ENCODE measurements around the gene RSF1.

- TF ChIP-seq, protein P1, sequence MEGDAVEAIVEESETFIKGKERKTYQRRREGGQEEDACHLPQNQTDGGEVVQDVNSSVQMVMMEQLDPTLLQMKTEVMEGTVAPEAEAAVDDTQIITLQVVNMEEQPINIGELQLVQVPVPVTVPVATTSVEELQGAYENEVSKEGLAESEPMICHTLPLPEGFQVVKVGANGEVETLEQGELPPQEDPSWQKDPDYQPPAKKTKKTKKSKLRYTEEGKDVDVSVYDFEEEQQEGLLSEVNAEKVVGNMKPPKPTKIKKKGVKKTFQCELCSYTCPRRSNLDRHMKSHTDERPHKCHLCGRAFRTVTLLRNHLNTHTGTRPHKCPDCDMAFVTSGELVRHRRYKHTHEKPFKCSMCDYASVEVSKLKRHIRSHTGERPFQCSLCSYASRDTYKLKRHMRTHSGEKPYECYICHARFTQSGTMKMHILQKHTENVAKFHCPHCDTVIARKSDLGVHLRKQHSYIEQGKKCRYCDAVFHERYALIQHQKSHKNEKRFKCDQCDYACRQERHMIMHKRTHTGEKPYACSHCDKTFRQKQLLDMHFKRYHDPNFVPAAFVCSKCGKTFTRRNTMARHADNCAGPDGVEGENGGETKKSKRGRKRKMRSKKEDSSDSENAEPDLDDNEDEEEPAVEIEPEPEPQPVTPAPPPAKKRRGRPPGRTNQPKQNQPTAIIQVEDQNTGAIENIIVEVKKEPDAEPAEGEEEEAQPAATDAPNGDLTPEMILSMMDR (IDR thresholded peaks at IDR 0.05) = no peak
- TF ChIP-seq POLR2A (IDR thresholded peaks at IDR 0.05) = no peak
These were observed 48.2 kb upstream of the RSF1 start for GRCh38 chr11:77868744-77869143.

Data from uterus (tissue), 2 donors.